ENCODE results near the gene ZNF653. TPM values are rescaled to one million over a fixed set of nuclear protein-coding genes. Genes with fewer than 3 reads are reported as not detected.
A peak's percentile ranks its signal among the peaks of the same experiment; 100 is the strongest.

ZNF653 gene
- polyA plus RNA-seq, 1 of the 3 experiments (the other 2 are of a cell fraction), result 14.7 TPM

DNA sequence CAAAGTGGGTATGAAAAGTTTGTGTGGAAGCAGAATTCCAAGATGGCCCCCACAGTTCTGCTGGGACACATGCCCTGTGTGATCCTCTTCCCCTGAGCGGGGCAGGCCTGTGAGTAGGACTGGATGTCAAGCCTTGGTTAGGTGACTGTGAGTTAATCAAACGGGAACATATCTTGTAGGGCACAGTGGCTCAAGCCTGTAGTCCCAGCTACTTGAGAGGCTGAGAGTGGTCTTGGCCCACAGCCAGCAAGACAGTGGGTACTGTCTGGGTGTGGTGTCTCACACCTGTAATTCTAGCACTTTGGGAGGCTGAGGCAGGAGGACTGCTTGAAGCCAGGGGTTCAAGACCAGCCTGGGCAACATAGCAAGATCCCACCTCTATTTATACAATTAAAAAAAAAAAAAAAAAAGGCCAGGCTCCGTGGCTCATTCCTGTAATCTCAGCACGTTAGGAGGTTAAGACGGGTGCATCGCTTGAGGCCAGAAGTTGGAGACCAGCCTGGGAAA, 6.4 kb downstream of the ZNF653 start (continued):
- no peak for TF ChIP-seq MAX (IDR thresholded peaks at IDR 0.05; ENCODE audit: low read depth)
- no peak for TF ChIP-seq NFIC (IDR thresholded peaks at IDR 0.05; ENCODE audit: borderline replicate concordance)

DNA sequence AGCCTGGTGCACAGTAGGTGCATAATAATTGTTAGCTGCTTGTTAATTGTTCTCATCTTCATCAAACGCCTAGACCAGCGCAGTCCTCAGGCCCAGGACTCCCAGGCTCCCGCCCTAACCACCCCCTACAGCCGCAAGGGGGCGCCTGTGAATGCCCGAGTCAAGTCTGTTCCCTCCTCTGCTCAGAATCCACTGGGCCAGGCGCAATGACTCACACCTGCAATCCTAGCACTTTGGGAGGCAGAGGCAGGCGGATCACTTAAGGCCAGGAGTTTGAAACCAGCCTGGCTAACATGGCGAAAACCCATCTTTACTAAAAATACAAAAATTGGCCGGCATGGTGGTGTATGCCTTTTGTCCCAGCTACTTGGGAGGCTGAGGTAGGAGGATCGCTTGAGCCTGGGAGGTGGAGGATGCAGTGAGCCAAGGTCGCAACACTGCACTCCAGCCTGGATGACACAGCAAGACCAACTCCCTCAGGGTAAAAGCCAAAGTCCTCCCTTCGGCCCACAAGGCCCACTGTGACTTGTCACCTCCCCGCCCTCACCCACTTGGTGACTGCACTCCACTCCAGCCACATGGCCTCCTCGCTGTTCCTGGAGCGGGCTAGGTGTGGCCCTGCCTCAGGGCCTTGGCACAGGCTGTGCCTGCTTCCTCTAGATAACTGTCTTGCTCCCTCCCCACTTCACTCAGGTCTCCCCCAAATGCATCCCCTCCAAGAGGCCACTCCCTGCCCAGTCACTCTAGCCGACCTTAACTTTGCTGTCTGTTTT, 9.1 kb downstream of the ZNF653 start:
- no peak overlapping the region for H3K27ac ChIP-seq (ENCODE audit: low read depth in 2 of 2, low read length in 1 of 2)
- H2AFZ ChIP-seq (ENCODE audit: low read depth), result no peak overlapping the region
- H3F3A ChIP-seq (replicated peaks; ENCODE audit: insufficient read depth), result no peaks in the 10 kb centered on the region
- H3K4me2 ChIP-seq, result no peak overlapping the region
- no peak overlapping the region for H3K9ac ChIP-seq
- H4K20me1 ChIP-seq (ENCODE audit: insufficient read depth), result peaks cover 8% of the 10 kb centered on the region; the same call in 1 of the 2 replicates
- ChIA-PET CTCF (interaction anchor here (0.5 to 5.0 kb wide), 20 partner anchors 9 to 782 kb away, joined by 3 to 57 read pairs (median 3); partner anchors contain the start of genes ELAVL3 and ZNF653), POLR2A (no interaction called here)
- no peaks in the 10 kb centered on the region for H3K79me2 ChIP-seq (ENCODE audit: insufficient read depth)
- peaks cover 0 to 10% of the 10 kb centered on the region in 2 experiments for H3K36me3 ChIP-seq (replicated peaks in 1 of 2; ENCODE audit: control insufficient read depth in 1 of 2, insufficient read depth in 2 of 2, low read length in 1 of 2)
- WGBS (ENCODE audit: low lambda C conversion rate), result 47% methylated on average over 11 of the region's 17 CpGs
- peaks cover 0 to 3% of the 10 kb centered on the region in 2 experiments; a peak in 1 of 4 replicates for H3K4me1 ChIP-seq (ENCODE audit: control insufficient read depth in 1 of 2, insufficient read depth in 2 of 2, low read depth in 1 of 2, low read length in 1 of 2)
- no peaks in the 10 kb centered on the region for H3K9me3 ChIP-seq
- H3K4me3 ChIP-seq (ENCODE audit: low read depth in 2 of 2, low read length in 1 of 2), result no peak overlapping the region; a peak in 1 of 4 replicates
- peak; percentile 88 for DNase-seq
- TF ChIP-seq RCOR1 (IDR thresholded peaks at IDR 0.05; ENCODE audit: low read length), result no peak
- peak; percentile 81 for TF ChIP-seq FOSL2 (IDR thresholded peaks at IDR 0.05; ENCODE audit: borderline replicate concordance, low read depth)
- 0 out of 2 replicates have a peak, but pooled peaks have one; percentile 28 for TF ChIP-seq SIN3A (IDR thresholded peaks at IDR 0.05; ENCODE audit: borderline replicate concordance, low read depth, low read length)
- peak; percentile 54; the same call in 1 of the 2 replicates for TF ChIP-seq JUND (IDR thresholded peaks at IDR 0.05)
- TF ChIP-seq SMC3 (IDR thresholded peaks at IDR 0.05; ENCODE audit: low read depth, low read length), result peak; percentile 68
- TF ChIP-seq CTCF (IDR thresholded peaks at IDR 0.05), result peak; percentile 89
- peak; percentile 59 for TF ChIP-seq RAD21 (IDR thresholded peaks at IDR 0.05; ENCODE audit: low read length)
- TF ChIP-seq MAX (IDR thresholded peaks at IDR 0.05; ENCODE audit: low read depth), result no peak
- no peak for TF ChIP-seq RXRA (IDR thresholded peaks at IDR 0.05; ENCODE audit: borderline replicate concordance, low read depth)
- no peak for TF ChIP-seq EP300 (IDR thresholded peaks at IDR 0.05; ENCODE audit: borderline replicate concordance in 1 of 2, low read depth in 1 of 2, low read length in 1 of 2)
- no peak for TF ChIP-seq NRF1 (IDR thresholded peaks at IDR 0.05; ENCODE audit: low read depth, low read length)
- TF ChIP-seq TEAD4 (IDR thresholded peaks at IDR 0.05; ENCODE audit: borderline replicate concordance, insufficient read depth), result no peak
- TF ChIP-seq IRF3 (IDR thresholded peaks at IDR 0.05; ENCODE audit: low read depth, low read length), result no peak
- TF ChIP-seq TAF1 (IDR thresholded peaks at IDR 0.05; ENCODE audit: borderline replicate concordance, low read depth, low read length), result no peak
- TF ChIP-seq GABPA (IDR thresholded peaks at IDR 0.05; ENCODE audit: low read depth), result no peak
- H3K27me3 ChIP-seq (ENCODE audit: insufficient read depth), result no peaks in the 10 kb centered on the region
- no peaks in the 10 kb centered on the region for H3K9me2 ChIP-seq
